Esophagus squamous epithelium (tissue), 4 donors: ENCODE measurements around the gene CREB3L1.

Source experiments
- CTCF ChIP-seq, 6 experiments: fragments of 450-650 bp in 4 of 6; fragments of 200-600 bp in 2 of 6; sonication (generic) in 2 of 6; IDR thresholded peaks; one replicate each; pipeline ENCODE4 v1.5.1; 2016 to 2019; ENCODE audit warnings: antibody characterized with exemption in 6 of 6, mild to moderate bottlenecking in 4 of 6, moderate library complexity in 4 of 6
- POLR2A ChIP-seq, 4 donors: fragments of 450-650 bp; IDR thresholded peaks; one replicate each; pipeline ENCODE4 v1.6.1; 2017; ENCODE audit warnings: antibody characterized with exemption in 4 of 4, mild to moderate bottlenecking in 4 of 4, moderate library complexity in 3 of 4

DNA sequence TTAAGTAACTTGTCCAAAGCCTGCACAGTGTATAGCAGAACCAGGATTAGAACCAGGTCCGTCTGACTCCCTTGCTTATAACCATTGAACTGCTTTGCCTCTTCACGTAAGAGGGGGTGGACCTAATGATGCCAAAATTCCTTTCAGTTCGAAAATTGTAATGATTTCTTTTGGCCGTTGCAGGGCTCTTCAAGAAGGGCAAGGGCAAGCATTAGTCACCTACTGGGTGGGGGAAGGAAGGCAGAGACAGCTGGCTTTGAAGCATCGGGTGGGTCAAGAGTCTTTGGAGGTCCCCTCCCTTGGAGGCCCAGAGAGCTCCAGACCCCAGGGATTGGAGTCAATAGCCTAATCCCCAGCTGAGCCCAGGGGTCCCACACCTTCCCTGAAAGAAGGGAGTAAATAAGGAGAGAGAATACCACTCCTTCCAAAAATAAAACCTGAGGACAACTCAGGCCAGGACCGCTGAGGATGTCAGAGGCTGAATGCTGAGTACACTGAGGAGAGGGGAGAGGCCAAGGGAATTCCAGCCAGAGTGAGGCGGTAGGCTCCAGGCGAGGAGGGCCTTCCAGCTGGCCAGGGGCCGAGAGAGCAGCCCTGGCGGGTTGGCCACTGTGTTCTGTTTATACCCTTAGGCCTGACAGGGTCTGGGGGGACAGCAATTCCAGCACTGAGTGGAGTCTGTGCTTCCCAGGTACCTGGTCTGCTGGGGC is 14.1 kb downstream of the CREB3L1 start:
- TF ChIP-seq POLR2A (IDR thresholded peaks at IDR 0.05): no peak
- no peak for TF ChIP-seq CTCF (IDR thresholded peaks at IDR 0.05)
